Skeletal muscle tissue (tissue), 4 donors: ENCODE results near the gene RABAC1. TPM values are rescaled to one million over a fixed set of nuclear protein-coding genes. Genes with fewer than 3 reads are reported as not detected.
"Not testable (repeated sequence)": the region's sequence is repeated elsewhere in the genome, so short reads cannot be mapped to it uniquely, and the experiment has no call there.

Experiments
- H3K27ac ChIP-seq: one replicate; pipeline ENCODE4 v1.7.0; 2013; ENCODE audit warnings: mild to moderate bottlenecking, low read depth, low read length, inconsistent platforms
- H3K27me3 ChIP-seq, 3 donors: one replicate each; pipeline ENCODE4 v1.7.0; 2013; ENCODE audit warnings: low read length in 3 of 3; ENCODE audit not compliant: control insufficient read depth in 3 of 3, insufficient read depth in 3 of 3
- H3K36me3 ChIP-seq, 3 donors: one replicate each; pipeline ENCODE4 v1.7.0; 2013; ENCODE audit warnings: low read length in 3 of 3; ENCODE audit not compliant: control insufficient read depth in 3 of 3, insufficient read depth in 3 of 3
- H3K4me1 ChIP-seq, 3 donors: one replicate each; pipeline ENCODE4 v1.7.0; 2013; ENCODE audit warnings: low read length in 3 of 3, mild to moderate bottlenecking in 3 of 3; ENCODE audit not compliant: control insufficient read depth in 3 of 3, insufficient read depth in 3 of 3
- H3K4me3 ChIP-seq, 3 donors: one replicate each; pipeline ENCODE4 v1.7.0; 2013; ENCODE audit warnings: low read length in 3 of 3
- H3K9ac ChIP-seq, 3 donors: one replicate each; pipeline ENCODE4 v1.7.0; 2013; ENCODE audit warnings: low read length in 3 of 3, mild to moderate bottlenecking in 3 of 3, moderate library complexity in 2 of 3, low read depth in 1 of 3
- H3K9me3 ChIP-seq, 3 donors: one replicate each; pipeline ENCODE4 v1.7.0; 2013; ENCODE audit warnings: low read length in 3 of 3; ENCODE audit not compliant: control insufficient read depth in 3 of 3
- total RNA-seq: library from RNA; depleted of rRNA; stranded (reverse); fragments of >200 nt; gene quantifications from one replicate; pipeline ENCODE4 v1.2.3, GENCODE V29; 2014
- donor health status: Osteomylitis.

The RABAC1 gene
- total RNA-seq, 1 donor from 2014 or later: 85.1 TPM

DNA sequence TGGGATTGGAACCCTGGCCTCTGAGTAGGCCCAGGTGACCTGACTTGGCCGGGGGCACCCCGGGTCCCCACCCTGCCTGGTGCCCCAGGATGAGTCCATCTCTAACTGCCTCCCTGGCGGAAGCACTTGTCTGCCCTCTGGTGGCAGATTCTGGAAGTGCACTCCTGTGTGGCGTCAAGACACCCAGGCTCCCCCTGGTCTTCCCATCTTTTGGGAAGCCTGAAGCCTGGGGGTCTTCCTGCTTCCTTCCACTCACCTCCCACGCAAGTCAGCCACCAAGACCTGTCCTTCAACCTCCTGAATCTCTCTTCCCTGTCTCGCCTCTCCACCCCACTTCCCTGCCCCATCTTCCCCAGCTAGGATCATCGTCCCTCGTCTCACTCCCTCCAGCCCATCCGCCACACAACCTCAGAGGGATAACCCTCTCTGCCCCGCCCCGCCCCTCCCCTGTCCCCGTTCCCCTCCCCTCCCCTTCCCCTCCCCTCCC is 7.4 kb downstream of the RABAC1 start:
- Histone ChIP-seq H3K4me1 (peaks cover 0 to 2% (median 0%) of the 10 kb centered on the region in 3 donors), H3K9ac (no peak overlapping the region), H3K27me3 (no peaks in the 10 kb centered on the region)

DNA sequence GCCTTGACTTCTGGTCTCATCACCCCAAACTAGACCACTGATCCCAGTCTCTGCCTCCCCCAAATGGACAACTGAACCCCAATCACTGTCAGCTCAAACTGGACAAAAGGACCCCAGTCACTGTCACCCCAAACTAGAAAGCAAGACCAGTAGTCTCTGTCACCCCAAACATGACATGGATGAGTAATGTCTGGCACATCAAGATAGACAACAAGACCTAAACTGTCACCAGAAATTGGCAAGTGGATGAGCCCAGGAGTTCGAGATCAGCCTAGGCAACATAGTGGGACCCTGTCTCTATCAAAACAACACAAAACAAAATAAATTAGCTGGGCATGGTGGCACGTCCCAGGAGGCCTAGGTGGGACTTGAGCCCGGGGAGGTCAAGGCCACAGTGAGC is 12.0 kb downstream of the RABAC1 start:
- Histone ChIP-seq H3K4me3 (no peak overlapping the region), H3K36me3 (no peaks in the 10 kb centered on the region), H3K4me1 (peaks cover 0 to 2% (median 0%) of the 10 kb centered on the region in 3 donors), H3K27me3 (peaks cover 0 to 9% (median 7%) of the 10 kb centered on the region in 3 donors), H3K9me3 (no peaks in the 10 kb centered on the region), H3K27ac (no peak overlapping the region), H3K9ac (no peak overlapping the region)

More for the DNA sequence above, 7.4 kb downstream of the RABAC1 start:
- no peaks in the 10 kb centered on the region for H3K9me3 ChIP-seq
- H3K4me3 ChIP-seq: no peak overlapping the region
- H3K36me3 ChIP-seq: peaks cover 5 to 10% (median 8%) of the 10 kb centered on the region in 3 donors
- H3K27ac ChIP-seq: no peak overlapping the region

DNA sequence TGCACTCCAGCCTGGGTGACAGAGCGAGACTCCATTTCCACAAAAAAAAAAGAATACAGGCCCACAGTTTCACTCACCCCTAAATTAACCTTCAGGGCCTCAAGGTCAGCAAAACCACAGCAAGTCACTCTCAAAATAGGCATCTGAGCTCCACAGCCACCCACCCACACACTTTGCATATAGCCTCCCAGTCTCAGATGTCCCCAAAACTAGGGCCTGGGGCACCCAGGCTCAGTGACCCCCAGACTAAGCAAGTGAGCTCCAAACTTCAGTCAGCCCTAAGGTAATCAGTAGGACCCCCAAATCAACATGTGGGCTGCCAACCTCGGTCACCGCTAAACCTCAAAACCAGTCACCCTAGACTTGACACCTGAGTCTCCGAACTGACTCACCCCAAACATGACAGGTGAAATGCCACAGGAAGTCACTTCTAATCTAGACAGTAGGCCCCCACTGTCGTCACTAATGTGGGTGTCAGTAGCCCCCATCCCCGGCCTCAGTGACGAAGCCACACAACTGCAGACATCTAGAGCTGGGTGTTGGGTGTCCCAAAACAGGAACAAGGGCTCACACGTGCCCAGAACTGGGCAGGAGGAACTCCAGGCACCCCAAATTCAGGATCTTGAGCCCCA is 13.9 kb downstream of the RABAC1 start:
- no peak overlapping the region for H3K4me3 ChIP-seq
- no peak overlapping the region for H3K27ac ChIP-seq
- H3K4me1 ChIP-seq: peaks cover 0 to 7% (median 3%) of the 10 kb centered on the region in 3 donors
- H3K9ac ChIP-seq: no peak overlapping the region
- peaks cover 15 to 23% (median 19%) of the 10 kb centered on the region in 3 donors for H3K27me3 ChIP-seq
- no peaks in the 10 kb centered on the region for H3K9me3 ChIP-seq
- H3K36me3 ChIP-seq: no peaks in the 10 kb centered on the region

DNA sequence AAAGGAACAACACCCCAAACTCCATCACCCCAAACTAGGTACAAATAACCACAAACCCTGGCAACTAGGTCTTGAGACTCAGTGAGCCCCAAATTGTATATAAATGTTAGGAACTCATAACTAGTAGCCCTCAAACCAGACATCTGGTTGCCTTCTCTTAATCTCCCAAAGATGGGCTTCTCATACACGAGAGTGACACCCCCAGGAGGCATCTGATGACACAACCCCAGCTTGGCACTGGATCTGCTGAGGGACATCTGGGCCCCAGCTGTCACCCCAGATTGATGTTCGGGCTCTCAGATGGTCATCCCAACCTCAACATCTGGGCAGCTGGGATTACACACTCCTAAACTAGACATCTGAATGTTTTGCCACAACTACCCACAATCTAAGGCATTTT is 14.8 kb downstream of the RABAC1 start:
- Histone ChIP-seq H3K27ac (no peak overlapping the region), H3K4me1 (peaks cover 0 to 7% (median 3%) of the 10 kb centered on the region in 3 donors), H3K36me3 (no peaks in the 10 kb centered on the region), H3K27me3 (peaks cover 20 to 23% (median 23%) of the 10 kb centered on the region in 3 donors), H3K9me3 (no peaks in the 10 kb centered on the region), H3K4me3 (no peak overlapping the region), H3K9ac (no peak overlapping the region)

DNA sequence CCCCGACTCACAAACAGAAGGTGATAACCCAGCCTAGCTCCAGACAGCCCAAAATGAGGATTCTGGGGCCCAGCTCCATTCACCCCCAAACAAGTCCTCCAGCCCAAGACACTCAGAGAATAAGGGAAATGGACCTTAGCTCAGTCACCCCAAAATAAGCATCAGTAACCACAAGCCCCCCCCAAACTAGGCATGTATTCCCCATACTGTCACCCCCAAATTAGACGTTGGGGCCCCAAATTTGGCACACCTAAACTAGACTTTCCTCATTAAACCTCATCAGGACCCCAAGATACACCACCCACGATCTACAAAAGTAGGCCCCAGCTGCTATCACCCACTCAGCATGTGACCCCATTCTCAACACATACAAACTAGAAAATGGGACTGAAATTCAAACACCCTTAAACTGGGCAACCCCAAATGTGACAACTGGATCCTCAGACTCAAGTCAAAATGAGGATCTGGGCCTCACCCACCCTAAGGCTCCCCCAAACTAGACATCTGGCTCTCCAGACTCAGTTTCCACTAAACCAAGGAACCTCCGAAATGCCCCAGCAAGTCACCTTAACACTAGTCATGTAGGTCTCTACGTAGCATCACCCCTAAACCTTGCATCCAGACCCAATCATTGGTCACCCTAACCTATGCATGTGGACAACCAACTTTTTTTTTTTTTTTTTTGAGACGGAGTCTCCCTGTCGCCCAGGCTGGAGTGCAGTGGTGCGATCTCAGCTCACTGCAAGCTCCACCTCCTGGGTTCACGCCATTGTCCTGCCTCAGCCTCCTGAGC is 17.5 kb downstream of the RABAC1 start:
- Histone ChIP-seq H3K9me3 (no peaks in the 10 kb centered on the region), H3K4me1 (peaks cover 0 to 7% (median 3%) of the 10 kb centered on the region in 3 donors), H3K9ac (no peak overlapping the region), H3K27me3 (peaks cover 21 to 36% (median 35%) of the 10 kb centered on the region in 3 donors), H3K27ac (no peak overlapping the region), H3K36me3 (no peaks in the 10 kb centered on the region), H3K4me3 (no peak overlapping the region)

DNA sequence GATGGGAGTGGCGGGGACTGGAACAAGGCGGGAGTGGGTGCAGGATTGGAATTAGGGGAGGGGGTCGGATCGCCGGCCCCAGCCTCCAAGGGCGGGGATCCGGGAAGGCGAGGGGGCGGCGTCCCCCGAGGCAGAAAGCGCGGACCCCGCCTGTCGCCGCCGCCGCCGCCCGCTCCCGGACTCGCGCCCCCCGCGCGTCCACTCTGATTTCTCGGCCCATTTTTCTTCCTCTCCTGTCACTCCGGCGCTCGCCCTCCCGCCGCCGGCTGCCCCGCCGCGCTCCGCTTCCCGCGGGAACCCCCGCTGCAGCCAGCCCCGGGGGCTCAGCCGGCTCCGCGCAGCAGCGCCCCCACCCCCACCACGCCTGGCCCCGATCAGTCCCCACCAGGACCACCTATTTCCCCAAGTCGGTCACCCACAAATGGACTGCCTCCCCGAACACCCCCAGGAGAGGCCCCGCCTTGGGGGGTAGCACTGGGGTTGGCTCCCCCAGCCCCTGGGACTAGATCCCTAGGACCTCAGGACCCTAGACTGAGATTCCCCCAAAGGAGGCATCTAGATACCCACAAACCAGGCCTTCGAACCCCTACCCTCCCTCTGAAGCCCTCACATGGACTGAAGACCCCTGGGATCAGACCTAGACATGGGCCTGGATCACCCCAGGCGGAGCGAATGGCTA is 18.3 kb downstream of the RABAC1 start:
- Histone ChIP-seq H3K4me1 (peaks cover 0 to 7% (median 3%) of the 10 kb centered on the region in 3 donors), H3K27ac (no peak overlapping the region), H3K36me3 (no peaks in the 10 kb centered on the region), H3K9me3 (no peaks in the 10 kb centered on the region), H3K9ac (peak overlapping the region in 1 of 3 donors; percentile 8), H3K27me3 (peaks cover 28 to 43% (median 42%) of the 10 kb centered on the region in 3 donors), H3K4me3 (peak overlapping the region; percentile 31 to 54 (median 52))

DNA sequence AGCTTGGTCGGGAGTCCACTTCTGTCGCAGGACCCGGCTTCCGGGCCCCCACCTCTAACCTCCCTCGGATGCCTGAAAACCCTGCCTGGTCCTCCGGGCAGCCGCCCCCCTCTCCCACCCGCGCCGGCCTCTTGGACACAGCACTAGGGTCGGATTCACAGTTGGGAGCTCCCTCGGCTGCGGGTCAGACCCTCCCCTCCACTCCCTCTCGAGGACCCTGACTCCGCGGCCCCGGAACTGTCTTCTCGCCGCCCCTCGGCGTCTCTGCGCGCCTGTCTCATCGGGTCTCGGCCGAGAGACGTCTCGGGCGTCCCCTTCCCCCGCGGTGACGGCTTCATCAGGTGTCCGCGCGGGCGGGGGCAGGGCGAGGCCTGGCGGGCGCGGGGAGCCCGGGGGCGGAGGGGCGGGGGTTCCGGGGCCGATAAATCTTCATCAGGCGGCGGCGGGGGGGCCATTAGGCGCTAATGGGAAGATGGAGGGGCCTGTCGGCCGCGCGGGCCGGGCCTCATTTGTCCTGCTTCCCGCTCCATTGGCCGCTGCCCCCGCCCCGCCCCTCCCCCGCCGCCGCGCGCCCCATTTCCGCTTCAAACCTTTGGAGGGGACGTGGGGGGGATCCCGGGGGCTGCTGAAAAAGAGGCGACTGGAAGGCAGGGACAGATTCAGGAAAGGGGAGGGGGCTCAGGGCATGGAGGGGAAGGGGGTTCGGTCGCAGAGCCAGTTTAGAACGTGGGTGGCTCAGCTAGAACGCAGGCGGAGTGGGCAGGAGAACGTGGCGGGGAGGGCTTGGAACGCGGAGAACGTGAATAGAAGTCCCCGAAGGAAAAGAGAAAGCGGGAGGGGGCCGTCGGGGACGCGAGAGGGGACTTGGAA is 19.0 kb downstream of the RABAC1 start:
- no peaks in the 10 kb centered on the region for H3K36me3 ChIP-seq
- peak overlapping the region; percentile 31 to 54 (median 52) for H3K4me3 ChIP-seq
- H3K27ac ChIP-seq: no peak overlapping the region
- H3K27me3 ChIP-seq: peaks cover 33 to 48% (median 47%) of the 10 kb centered on the region in 3 donors
- peaks cover 0 to 7% (median 3%) of the 10 kb centered on the region in 3 donors for H3K4me1 ChIP-seq
- H3K9ac ChIP-seq: no peak overlapping the region
- no peaks in the 10 kb centered on the region for H3K9me3 ChIP-seq

DNA sequence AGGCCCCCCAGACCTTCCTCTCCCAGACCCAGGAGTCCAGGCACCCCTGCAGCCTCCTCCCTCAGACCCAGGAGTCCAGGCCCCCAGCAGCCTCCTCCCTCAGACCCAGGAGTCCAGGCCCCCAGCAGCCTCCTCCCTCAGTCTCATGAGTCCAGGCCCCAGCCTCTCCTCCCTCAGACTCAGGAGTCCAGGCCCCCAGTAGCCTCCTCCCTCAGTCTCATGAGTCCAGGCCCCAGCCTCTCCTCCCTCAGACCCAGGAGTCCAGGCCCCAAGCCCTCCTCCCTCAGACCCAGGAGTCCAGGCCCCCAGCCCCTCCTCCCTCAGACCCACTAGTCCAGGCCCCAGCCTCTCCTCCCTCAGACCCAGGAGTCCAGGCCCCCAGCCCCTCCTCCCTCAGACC is 19.9 kb downstream of the RABAC1 start:
- not testable (repeated sequence) for H3K36me3 ChIP-seq, H3K4me1 ChIP-seq, H3K27ac ChIP-seq, H3K9ac ChIP-seq, H3K9me3 ChIP-seq, H3K4me3 ChIP-seq
- H3K27me3 ChIP-seq: peaks cover 40 to 56% (median 55%) of the 10 kb centered on the region in 3 donors
